H1 (cell line): ENCODE results near the gene MARK4. TPM values are rescaled to one million over a fixed set of nuclear protein-coding genes. Genes with fewer than 3 reads are reported as not detected.
A peak's percentile ranks its signal among the peaks of the same experiment; 100 is the strongest.

Experiments used
- CTCF ChIA-PET: fragments of 300-600 bp; sonication (Branson Sonifier 250); formaldehyde crosslinking; loops from one replicate; lab custom pipeline; 2021; ENCODE audit not compliant: partially characterized antibody; lab: Charles Lee
- POLR2A ChIA-PET: fragments of 300-600 bp; sonication (Branson Sonifier 250); formaldehyde crosslinking; loops from one replicate; lab custom pipeline; 2021; ENCODE audit warnings: inconsistent platforms; ENCODE audit not compliant: partially characterized antibody; lab: Charles Lee
- DNase-seq, 2 experiments: peaks; one replicate each; pipeline versions ENCODE4 v3.0.0 to v3.0.0-alpha.2; 2010 to 2022; ENCODE audit warnings: low spot score in 2 of 2, low read depth in 1 of 2, mixed read lengths in 1 of 2
- FAIRE-seq: peaks from 2 replicates; lab custom pipeline; 2011; peaks lifted over from hg19 to GRCh38; lab: Jason Lieb, UNC
- H2AFZ ChIP-seq: 2 replicates; pipeline ENCODE4 v1.8.1; 2012; ENCODE audit warnings: low read length, inconsistent platforms
- H2AK5ac ChIP-seq: 2 replicates; pipeline ENCODE4 v1.6.1; 2013; ENCODE audit warnings: low read depth, low read length
- H2BK120ac ChIP-seq: replicated peaks from 2 replicates; pipeline ENCODE3; 2013; ENCODE audit warnings: low read depth, low read length, inconsistent platforms
- H2BK12ac ChIP-seq: 2 replicates; pipeline ENCODE4 v1.6.1; 2013; ENCODE audit warnings: low read depth, low read length
- H2BK15ac ChIP-seq: 2 replicates; pipeline ENCODE4 v1.6.1; 2013; ENCODE audit warnings: low read length
- H2BK20ac ChIP-seq: 2 replicates; pipeline ENCODE4 v1.6.1; 2013; ENCODE audit warnings: low read length
- H2BK5ac ChIP-seq: 2 replicates; pipeline ENCODE4 v1.6.1; 2013; ENCODE audit warnings: low read depth, low read length
- H3K14ac ChIP-seq: 2 replicates; pipeline ENCODE4 v1.6.1; 2013; ENCODE audit warnings: inconsistent platforms; ENCODE audit not compliant: insufficient read length
- H3K18ac ChIP-seq: 2 replicates; pipeline ENCODE4 v1.6.1; 2013; ENCODE audit warnings: low read length; ENCODE audit errors: extremely low read depth
- H3K23ac ChIP-seq: 2 replicates; pipeline ENCODE4 v1.6.1; 2013; ENCODE audit warnings: inconsistent platforms; ENCODE audit not compliant: insufficient read length
- H3K23me2 ChIP-seq: 2 replicates; pipeline ENCODE4 v1.6.1; 2013; ENCODE audit warnings: low read depth, low read length
- H3K27ac ChIP-seq: 2 replicates; pipeline ENCODE4 v1.6.1; 2011; ENCODE audit warnings: low read depth, low read length, inconsistent platforms
- H3K27me3 ChIP-seq, 4 experiments: replicated peaks in 1 of 4; 1 replicate in 1 of 4; 2 replicates in 3 of 4; pipeline versions ENCODE4 v1.6.1 to v1.8.1; 2011 to 2013; ENCODE audit warnings: low read length in 3 of 4, mild to moderate bottlenecking in 3 of 4, inconsistent platforms in 2 of 4, mixed read lengths in 2 of 4, moderate library complexity in 1 of 4; ENCODE audit not compliant: control insufficient read depth in 3 of 4, insufficient read depth in 3 of 4; ENCODE audit errors: extremely low read depth in 1 of 4
- H3K36me3 ChIP-seq, 4 experiments: 2 replicates each; pipeline versions ENCODE4 v1.6.1 to v1.8.1; 2011 to 2013; ENCODE audit warnings: mild to moderate bottlenecking in 4 of 4, low read length in 3 of 4, moderate library complexity in 2 of 4, control low read depth in 1 of 4, inconsistent platforms in 1 of 4; ENCODE audit not compliant: insufficient read depth in 4 of 4, control insufficient read depth in 2 of 4
- H3K4ac ChIP-seq: replicated peaks from 2 replicates; pipeline ENCODE3; 2013; ENCODE audit warnings: low read length, low read depth, mixed read lengths, inconsistent platforms; ENCODE audit not compliant: insufficient read length
- H3K4me1 ChIP-seq, 4 experiments: replicated peaks in 1 of 4; 1 replicate in 1 of 4; 2 replicates in 3 of 4; pipeline versions ENCODE4 v1.6.1 to v1.8.1; 2011 to 2013; ENCODE audit warnings: low read length in 3 of 4, inconsistent platforms in 2 of 4, mixed read lengths in 1 of 4; ENCODE audit not compliant: insufficient read depth in 4 of 4, control insufficient read depth in 3 of 4
- H3K4me2 ChIP-seq, 2 experiments: 2 replicates each; pipeline versions ENCODE4 v1.6.1 to v1.8.1; 2011 to 2013; ENCODE audit warnings: low read depth in 2 of 2, low read length in 2 of 2, control low read depth in 1 of 2, inconsistent platforms in 1 of 2, mild to moderate bottlenecking in 1 of 2; ENCODE audit not compliant: insufficient read depth in 1 of 2
- H3K4me3 ChIP-seq, 4 experiments: fragments of 200-600, 300-600 bp in 1 of 4; sonication (generic), shearing (Covaris generic), sonication (Bioruptor Twin) in 1 of 4; 2 replicates each; pipeline versions ENCODE4 v1.5.1 to v1.8.1; 2011 to 2016; ENCODE audit warnings: low read length in 4 of 4, low read depth in 3 of 4, control low read depth in 2 of 4, inconsistent platforms in 2 of 4, mild to moderate bottlenecking in 2 of 4, mixed read lengths in 1 of 4, moderate library complexity in 1 of 4; ENCODE audit not compliant: insufficient read depth in 2 of 4; ENCODE audit errors: extremely low read depth in 1 of 4
- H3K56ac ChIP-seq: replicated peaks from 2 replicates; pipeline ENCODE3; 2013; ENCODE audit warnings: low read depth, mild to moderate bottlenecking, mixed read lengths, low read length, inconsistent platforms; ENCODE audit not compliant: insufficient read length
- H3K79me1 ChIP-seq: 2 replicates; pipeline ENCODE4 v1.6.1; 2013; ENCODE audit warnings: low read depth, low read length, control low read depth
- H3K79me2 ChIP-seq, 2 experiments: 2 replicates each; pipeline versions ENCODE4 v1.6.1 to v1.8.1; 2012 to 2013; ENCODE audit warnings: low read length in 2 of 2, mild to moderate bottlenecking in 2 of 2, inconsistent platforms in 1 of 2; ENCODE audit not compliant: insufficient read depth in 2 of 2, control insufficient read depth in 1 of 2
- H3K9ac ChIP-seq, 4 experiments: replicated peaks in 1 of 4; 1 replicate in 1 of 4; 2 replicates in 3 of 4; pipeline versions ENCODE4 v1.6.1 to v1.8.1; 2011 to 2013; ENCODE audit warnings: low read depth in 3 of 4, low read length in 3 of 4, control low read depth in 2 of 4, mild to moderate bottlenecking in 2 of 4, moderate library complexity in 2 of 4, inconsistent platforms in 1 of 4; ENCODE audit errors: extremely low read depth in 1 of 4
- H3K9me3 ChIP-seq, 2 experiments: 2 replicates each; pipeline versions ENCODE4 v1.6.1 to v1.8.1; 2012 to 2013; ENCODE audit warnings: mild to moderate bottlenecking in 2 of 2, moderate library complexity in 2 of 2, control low read depth in 1 of 2, inconsistent platforms in 1 of 2, low read depth in 1 of 2, low read length in 1 of 2, mixed read lengths in 1 of 2; ENCODE audit not compliant: insufficient read depth in 2 of 2
- H4K20me1 ChIP-seq, 2 experiments: replicated peaks in 1 of 2; 2 replicates each; pipeline versions ENCODE3 to v1.8.1; 2011 to 2013; ENCODE audit warnings: inconsistent platforms in 2 of 2, low read length in 2 of 2, mild to moderate bottlenecking in 1 of 2; ENCODE audit not compliant: insufficient read depth in 2 of 2, control insufficient read depth in 1 of 2
- H4K5ac ChIP-seq: 2 replicates; pipeline ENCODE4 v1.6.1; 2013; ENCODE audit warnings: low read length, low read depth, mixed read lengths, inconsistent platforms; ENCODE audit not compliant: insufficient read length
- H4K8ac ChIP-seq: 2 replicates; pipeline ENCODE4 v1.8.0; 2013; ENCODE audit warnings: mild to moderate bottlenecking, moderate library complexity, low read length, inconsistent platforms; ENCODE audit not compliant: insufficient read depth; ENCODE audit errors: extremely low read depth
- H4K91ac ChIP-seq: replicated peaks from 2 replicates; pipeline ENCODE3; 2013; ENCODE audit warnings: low read length, mixed read lengths, inconsistent platforms; ENCODE audit not compliant: insufficient read length
- BACH1 ChIP-seq: IDR thresholded peaks from 2 replicates; pipeline ENCODE4 v1.6.1; 2012; ENCODE audit warnings: low read length, improper control_type of control experiment
- EGR1 ChIP-seq: IDR thresholded peaks from 2 replicates; pipeline ENCODE4 v1.6.1; 2011; ENCODE audit warnings: low read depth, low read length, borderline replicate concordance
- KDM4A ChIP-seq: IDR thresholded peaks from one replicate; pipeline ENCODE4 v1.7.1; 2012; ENCODE audit warnings: low read depth, mild to moderate bottlenecking, moderate library complexity, low read length, inconsistent platforms; ENCODE audit not compliant: severe bottlenecking
- PHF8 ChIP-seq: fragments of 200-600 bp; sonication (generic); conservative IDR thresholded peaks from 2 replicates; pipeline ENCODE4 v1.7.1; 2012; ENCODE audit warnings: low read depth, mild to moderate bottlenecking, inconsistent platforms, low read length, moderate library complexity
- RAD21 ChIP-seq, 2 experiments: IDR thresholded peaks in 1 of 2; conservative IDR thresholded peaks in 1 of 2; 2 replicates each; pipeline ENCODE4 v1.6.1; 2011; ENCODE audit warnings: low read depth in 2 of 2, low read length in 2 of 2, improper control_type of control experiment in 1 of 2, inconsistent platforms in 1 of 2, mild to moderate bottlenecking in 1 of 2, moderate library complexity in 1 of 2
- SP2 ChIP-seq: IDR thresholded peaks from 2 replicates; pipeline ENCODE4 v1.6.1; 2012; ENCODE audit warnings: mild to moderate bottlenecking, low read length, inconsistent platforms
- WGBS, 2 experiments: shearing (Covaris generic) in 1 of 2; methylation state at CpG; one replicate each; pipeline versions ENCODE4 v1.1.6 to v1.1.7; 2013 to 2015; ENCODE audit warnings: low lambda C conversion rate in 2 of 2, mixed read lengths in 2 of 2, inconsistent platforms in 1 of 2, low coverage in 1 of 2, missing lambda C conversion rate in 1 of 2; ENCODE audit not compliant: insufficient replicate concordance in 2 of 2, insufficient coverage in 1 of 2, insufficient read length in 1 of 2; ENCODE audit errors: extremely low coverage in 1 of 2, missing lambda C conversion rate in 1 of 2; 5-methylcytosine and 5-hydroxymethylcytosine counted together
- polyA plus RNA-seq, 7 experiments: library from polyadenylated mRNA; depleted of rRNA in 3 of 7; stranded (reverse) in 5 of 7; unstranded in 2 of 7; fragments of >200 nt in 5 of 7; fragments of 200-250 nt in 2 of 7; gene quantifications; 1 replicate in 5 of 7; 2 replicates in 1 of 7; 4 replicates in 1 of 7; pipeline versions ENCODE4 v1.2.1 to v1.2.3, GENCODE V29; 2011 to 2013; ENCODE audit warnings: missing spikeins in 2 of 7, mixed read lengths in 2 of 7
- total RNA-seq: library from RNA; stranded (reverse); fragmentation: NEBNext Ultra II Directional; extraction: Animal tissue kit (Norgen Biotek cat#: 25700); gene quantifications from 2 replicates; pipeline ENCODE4 v1.2.1, GENCODE V29; 2021
- TF ChIP-seq, protein P1 (sequence below): IDR thresholded peaks from 2 replicates; pipeline ENCODE4 v1.6.1; 2012; ENCODE audit warnings: inconsistent platforms

Gene MARK4
- total and polyA plus RNA-seq, 2 of the 8 experiments (the other 6 are each of a cell fraction or from before 2014, with no cell fraction given) = 12.3 to 49.8 TPM

DNA sequence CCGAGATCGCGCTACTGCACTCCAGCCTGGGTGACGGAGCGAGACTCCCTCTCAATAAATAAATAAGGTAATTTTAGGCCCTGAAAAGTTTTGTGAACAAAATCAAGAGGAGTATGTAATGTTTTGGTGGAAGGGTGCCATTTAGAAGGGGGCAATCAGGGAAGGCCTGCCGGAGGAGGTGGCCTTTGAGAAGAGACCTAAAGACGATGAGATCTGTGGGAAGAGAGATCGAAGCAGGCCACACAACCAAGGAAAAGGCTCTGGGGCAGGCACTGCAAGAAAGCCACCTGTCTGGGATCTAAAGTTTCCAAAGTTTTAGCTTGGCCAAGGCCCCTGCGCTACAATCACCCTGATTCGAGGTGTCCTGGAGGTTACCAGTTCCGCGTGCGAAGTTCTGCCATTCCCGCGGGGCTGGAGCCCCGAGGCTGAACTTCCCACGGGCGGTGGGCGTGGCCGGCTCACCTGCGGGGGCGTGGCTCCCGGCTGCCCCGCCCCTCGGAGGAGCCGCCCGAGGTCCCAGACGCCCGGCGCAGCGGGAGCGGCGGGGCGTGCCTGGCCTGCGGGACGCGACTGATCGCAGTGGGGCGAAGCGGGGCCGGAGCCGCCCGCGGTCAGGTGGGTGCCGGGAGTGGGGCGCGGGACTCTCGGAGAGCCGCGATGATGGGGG, 89.3 kb downstream of the MARK4 start, which contains the start of gene KLC3:
TSS of gene KLC3 (plus strand) at position 519 of the 667 bp plus-strand sequence. CDS start 4,792 bp downstream, outside the sequence.
- Histone ChIP-seq H3K36me3 (no peaks in the 10 kb centered on the region), H3K4me3 (peak within 1 kb of the TSS; percentile 28 to 70 (median 36)), H3K79me2 (no peaks in the 10 kb centered on the region), H2BK20ac (no peak within 1 kb of the TSS), H4K20me1 (peaks cover 3 to 13% of the 10 kb centered on the region in 2 experiments), H3K27me3 (peaks cover 4 to 16% (median 13%) of the 10 kb centered on the region in 4 experiments; a peak in 6 of 7 replicates), H4K5ac (no peak within 1 kb of the TSS), H4K8ac (no peak within 1 kb of the TSS; the same call in 1 of the 2 replicates), H3K27ac (no peak within 1 kb of the TSS), H3K9ac (peak within 1 kb of the TSS in 1 of 4 experiments; percentile 10; a peak in 1 of 7 replicates), H3K4me2 (peak within 1 kb of the TSS; percentile 76 to 77), H3K4ac (peak within 1 kb of the TSS; percentile 78), H2BK12ac (peak within 1 kb of the TSS; percentile 83; the same call in 1 of the 2 replicates), H3K23ac (no peak within 1 kb of the TSS), H3K18ac (no peak within 1 kb of the TSS), H3K4me1 (peaks cover 0 to 3% (median 0%) of the 10 kb centered on the region in 4 experiments; a peak in 4 of 7 replicates), H3K56ac (no peak within 1 kb of the TSS), H2BK15ac (peak within 1 kb of the TSS; percentile 34; the same call in 1 of the 2 replicates), H4K91ac (peak within 1 kb of the TSS; percentile 40), H3K14ac (no peak within 1 kb of the TSS), H2AK5ac (0 out of 2 replicates have a peak within 1 kb of the TSS, but pooled peaks have one; percentile 56), H3K9me3 (no peaks in the 10 kb centered on the region), H2AFZ (0 out of 2 replicates have a peak within 1 kb of the TSS, but pooled peaks have one; percentile 1), H2BK120ac (no peak within 1 kb of the TSS), H3K23me2 (peaks cover 6% of the 10 kb centered on the region; the same call in 1 of the 2 replicates), H3K79me1 (no peaks in the 10 kb centered on the region), H2BK5ac (peak within 1 kb of the TSS; percentile 20; the same call in 1 of the 2 replicates)
- DNase-seq = peak in 1 of 2 experiments; percentile 90
- no peak for FAIRE-seq
- WGBS, 2 experiments = 18% methylated on average over 45 of the region's 50 CpGs; no CpG with 5 or more reads in 1 of the 2 experiments
- ChIA-PET POLR2A (interaction anchor here (1.4 kb wide), 1 partner anchor 248 kb away, joined by 4 read pairs; the partner anchor contains the start of gene PPP1R37), CTCF (interaction anchor here (1.1 to 7.3 kb wide), 3 partner anchors 62 to 138 kb away, joined by 3 to 60 read pairs (median 13); no protein-coding TSS in a partner anchor)
- TF ChIP-seq EGR1 = peak; percentile 46; the same call in 1 of the 2 replicates
- TF ChIP-seq KDM4A = peak; percentile 81
- TF ChIP-seq, protein P1, sequence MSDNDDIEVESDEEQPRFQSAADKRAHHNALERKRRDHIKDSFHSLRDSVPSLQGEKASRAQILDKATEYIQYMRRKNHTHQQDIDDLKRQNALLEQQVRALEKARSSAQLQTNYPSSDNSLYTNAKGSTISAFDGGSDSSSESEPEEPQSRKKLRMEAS = peak; percentile 5; the same call in 1 of the 2 replicates
- no peak for TF ChIP-seq SP2
- peak; percentile 24; the same call in 1 of the 2 replicates for TF ChIP-seq PHF8
- no peak for TF ChIP-seq RAD21 (IDR thresholded peaks at IDR 0.05 in 1 of 2, conservative IDR thresholded peaks at IDR 0.05 in 1 of 2; ENCODE audit: low read depth in 2 of 2, low read length in 2 of 2)
- TF ChIP-seq BACH1 = no peak
